Activated CD4-positive, alpha-beta T cell treated with anti-CD3 and anti-CD28 coated beads for 4 hours (primary cell): Measurements from ENCODE around the gene B4GALT6.

Source experiments
- DNase-seq, 2 donors: peaks; one replicate each; pipeline ENCODE4 v3.0.0-alpha.2; 2020

B4GALT6 gene

GRCh38 chr18:31686986-31687928 is 2.9 kb upstream of the B4GALT6 start:
- no peak for DNase-seq

- no peak for DNase-seq
These were observed 2.2 kb upstream of the B4GALT6 start for GRCh38 chr18:31686572-31686971.

- peak; percentile 8 to 10 for DNase-seq
These were observed 1.0 kb upstream of the B4GALT6 start for GRCh38 chr18:31685097-31686082.

- no peak for DNase-seq
These were observed 458 bp downstream of the B4GALT6 start for GRCh38 chr18:31683968-31684278.

GRCh38 chr18:31683106-31683505 is 1.3 kb downstream of the B4GALT6 start:
- no peak for DNase-seq

- no peak for DNase-seq
These were observed 3.4 kb downstream of the B4GALT6 start for GRCh38 chr18:31680831-31681568.

GRCh38 chr18:31680433-31680811 is 4.0 kb downstream of the B4GALT6 start:
- no peak for DNase-seq

GRCh38 chr18:31679791-31680432 is 4.5 kb downstream of the B4GALT6 start:
- DNase-seq, result no peak

- DNase-seq, result no peak
These were observed 5.1 kb downstream of the B4GALT6 start for GRCh38 chr18:31679133-31679742.

GRCh38 chr18:31678425-31678824 is 6.0 kb downstream of the B4GALT6 start:
- no peak for DNase-seq

- no peak for DNase-seq
These were observed 6.8 kb downstream of the B4GALT6 start for GRCh38 chr18:31677592-31677991.

GRCh38 chr18:31675404-31675803 is 9.0 kb downstream of the B4GALT6 start:
- DNase-seq, result no peak

GRCh38 chr18:31672628-31673135 is 11.7 kb downstream of the B4GALT6 start:
- DNase-seq, result no peak

GRCh38 chr18:31671951-31672350 is 12.4 kb downstream of the B4GALT6 start:
- DNase-seq, result no peak

- no peak for DNase-seq
These were observed 14.8 kb downstream of the B4GALT6 start for GRCh38 chr18:31669541-31669940.

- no peak for DNase-seq
These were observed 17.2 kb downstream of the B4GALT6 start for GRCh38 chr18:31667185-31667584.

GRCh38 chr18:31666055-31666454 is 18.3 kb downstream of the B4GALT6 start:
- no peak for DNase-seq

GRCh38 chr18:31664101-31664500 is 20.3 kb downstream of the B4GALT6 start:
- DNase-seq, result no peak

GRCh38 chr18:31661965-31662364 is 22.4 kb downstream of the B4GALT6 start:
- no peak for DNase-seq

GRCh38 chr18:31660763-31661162 is 23.6 kb downstream of the B4GALT6 start:
- no peak for DNase-seq

- no peak for DNase-seq
These were observed 24.7 kb downstream of the B4GALT6 start for GRCh38 chr18:31659576-31660177.
